GM12875 (cell line): ENCODE results near the gene PKD2.

Experiments used
- H3K4me3 ChIP-seq: one replicate; pipeline ENCODE4 v1.5.1; 2011; ENCODE audit warnings: low read depth, low read length, control low read depth
- CTCF ChIP-seq: IDR thresholded peaks from 2 replicates; pipeline ENCODE4 v1.5.1; 2011; ENCODE audit warnings: low read depth, mild to moderate bottlenecking, control low read depth, inconsistent platforms, low read length, moderate library complexity, borderline replicate concordance; ENCODE audit not compliant: insufficient read depth

Gene PKD2

GRCh38 chr4:88037447-88037846 lies 30.0 kb downstream of the PKD2 start:
- no peak for TF ChIP-seq CTCF
- no peak overlapping the region for H3K4me3 ChIP-seq

- no peak for TF ChIP-seq CTCF
- H3K4me3 ChIP-seq = no peak overlapping the region
Observed at GRCh38 chr4:88037936-88038335, 30.5 kb downstream of the PKD2 start.

GRCh38 chr4:88040707-88041106 lies 33.3 kb downstream of the PKD2 start:
- no peak for TF ChIP-seq CTCF
- no peak overlapping the region for H3K4me3 ChIP-seq

GRCh38 chr4:88041626-88042025 lies 34.2 kb downstream of the PKD2 start:
- no peak overlapping the region for H3K4me3 ChIP-seq
- no peak for TF ChIP-seq CTCF

GRCh38 chr4:88043001-88043400 lies 35.6 kb downstream of the PKD2 start:
- TF ChIP-seq CTCF = no peak
- H3K4me3 ChIP-seq = no peak overlapping the region

- no peak for TF ChIP-seq CTCF
- no peak overlapping the region for H3K4me3 ChIP-seq
Observed at GRCh38 chr4:88043586-88044340, 36.3 kb downstream of the PKD2 start.

- no peak overlapping the region for H3K4me3 ChIP-seq
- no peak for TF ChIP-seq CTCF
Observed at GRCh38 chr4:88045021-88045420, 37.6 kb downstream of the PKD2 start.
